GM23248 (cell line): ENCODE data around the gene GLI2. TPM values are rescaled to one million over a fixed set of nuclear protein-coding genes. Genes with fewer than 3 reads are reported as not detected.

ENCODE experiments used
- DNase-seq: peaks from one replicate; pipeline ENCODE4 v3.0.0-alpha.2; 2015
- H2AFZ ChIP-seq: fragments of 200-600 bp; sonication (generic); 2 replicates; pipeline ENCODE4 v1.6.1; 2016; ENCODE audit warnings: antibody characterized with exemption
- H3F3A ChIP-seq: fragments of 200-600 bp; sonication (generic); 2 replicates; pipeline ENCODE4 v1.6.1; 2016; ENCODE audit warnings: mild to moderate bottlenecking, antibody characterized with exemption, mixed run types; ENCODE audit not compliant: insufficient read depth
- H3K27ac ChIP-seq: fragments of 200-600 bp; sonication (generic); 2 replicates; pipeline ENCODE4 v1.5.1; 2016; ENCODE audit warnings: mild to moderate bottlenecking
- H3K27me3 ChIP-seq: fragments of 200-600 bp; sonication (generic); replicated peaks from 2 replicates; pipeline ENCODE4 v1.6.1; 2016; ENCODE audit warnings: mild to moderate bottlenecking; ENCODE audit not compliant: insufficient read depth
- H3K36me3 ChIP-seq: fragments of 200-600 bp; sonication (generic); 2 replicates; pipeline ENCODE4 v1.6.1; 2016; ENCODE audit warnings: low read depth, mild to moderate bottlenecking
- H3K4me1 ChIP-seq: fragments of 200-600 bp; sonication (generic); 2 replicates; pipeline ENCODE4 v1.6.1; 2016; ENCODE audit warnings: mild to moderate bottlenecking; ENCODE audit not compliant: insufficient read depth
- H3K4me2 ChIP-seq: fragments of 200-600 bp; sonication (generic); one replicate; pipeline ENCODE4 v1.6.1; 2016; ENCODE audit warnings: mild to moderate bottlenecking; ENCODE audit not compliant: unreplicated experiment
- H3K4me3 ChIP-seq: fragments of 200-600 bp; sonication (generic); 2 replicates; pipeline ENCODE4 v1.5.1; 2016; ENCODE audit warnings: mild to moderate bottlenecking
- H3K79me2 ChIP-seq: fragments of 200-600 bp; sonication (generic); 2 replicates; pipeline ENCODE4 v1.6.1; 2016; ENCODE audit warnings: mild to moderate bottlenecking; ENCODE audit not compliant: insufficient read depth
- H3K9ac ChIP-seq: fragments of 200-600 bp; sonication (generic); 2 replicates; pipeline ENCODE4 v1.6.1; 2016; ENCODE audit warnings: mild to moderate bottlenecking
- H3K9me2 ChIP-seq: fragments of 200-600 bp; sonication (generic); 2 replicates; pipeline ENCODE4 v1.6.1; 2016; ENCODE audit warnings: mixed run types, mild to moderate bottlenecking, moderate library complexity; ENCODE audit not compliant: insufficient read depth
- H3K9me3 ChIP-seq: fragments of 200-600 bp; sonication (generic); one replicate; pipeline ENCODE4 v1.6.1; 2017; ENCODE audit warnings: low read depth
- H4K20me1 ChIP-seq: fragments of 200-600 bp; sonication (generic); 2 replicates; pipeline ENCODE4 v1.6.0; 2016; ENCODE audit not compliant: insufficient read depth
- EZH2 ChIP-seq: fragments of 200-600 bp; sonication (generic); IDR thresholded peaks from 2 replicates; pipeline ENCODE4 v1.6.1; 2018; ENCODE audit warnings: antibody characterized with exemption, mild to moderate bottlenecking; ENCODE audit not compliant: insufficient read depth, poor library complexity, severe bottlenecking
- EZH2phosphoT487 ChIP-seq: fragments of 200-600 bp; sonication (generic); IDR thresholded peaks from 2 replicates; pipeline ENCODE4 v1.6.1; 2018; ENCODE audit warnings: antibody characterized with exemption, moderate library complexity, mild to moderate bottlenecking, low read depth; ENCODE audit not compliant: insufficient read depth
- WGBS, 2 experiments: methylation state at CpG; one replicate each; pipeline ENCODE4 v1.1.6; 2015 to 2017; ENCODE audit warnings: low lambda C conversion rate in 2 of 2, low coverage in 1 of 2; ENCODE audit errors: missing lambda C conversion rate in 2 of 2; 5-methylcytosine and 5-hydroxymethylcytosine counted together
- in situ Hi-C: fragments of 300-500 bp; cut with MboI; formaldehyde crosslinking; loops from 2 replicates; pipeline ENCODE4 v1.15.0; 2020
- polyA plus RNA-seq: library from polyadenylated mRNA; unstranded; fragments of >200 nt; fragmentation: Nextera tagmentation; extraction: Ambion mirVana; gene quantifications from 2 replicates; pipeline ENCODE4 v1.2.1, GENCODE V29; 2016
- total RNA-seq: library from RNA; depleted of rRNA; stranded (reverse); fragments of >200 nt; shearing (Covaris generic); gene quantifications from 2 replicates; pipeline ENCODE4 v1.2.3, GENCODE V29; 2014

Gene GLI2
- total and polyA plus RNA-seq, 2 experiments from 2014 or later: 8.3 to 9.0 TPM

GRCh38 chr2:120716641-120717585 lies 18.8 kb upstream of the GLI2 start:
- H3K79me2 ChIP-seq: no peaks in the 10 kb centered on the region
- 78 to 84% methylated on average over 15 of the region's 15 CpGs for WGBS, 2 experiments

DNA sequence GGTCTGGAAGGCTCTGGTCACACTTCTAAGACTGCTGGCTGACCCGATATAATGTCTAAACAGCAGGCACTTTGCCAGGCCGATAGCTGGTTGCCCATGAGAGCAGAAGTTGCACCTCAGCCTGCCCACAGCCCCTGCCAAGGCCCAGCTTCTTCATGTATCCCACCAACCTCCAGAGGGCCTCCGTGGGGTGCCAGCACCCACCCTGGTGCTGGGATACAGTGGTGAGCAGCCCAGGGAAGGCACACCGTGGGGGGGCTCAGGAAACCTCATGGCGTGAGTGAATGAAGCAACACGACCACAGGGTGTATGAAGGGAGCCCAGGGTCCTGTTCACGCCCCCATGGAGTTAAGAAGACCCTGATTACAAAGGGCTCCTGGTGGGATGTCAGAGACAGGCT lies 16.2 kb upstream of the GLI2 start:
- no peaks in the 10 kb centered on the region for H3K36me3 ChIP-seq
- no peak overlapping the region for H3K4me3 ChIP-seq
- no peak overlapping the region for H3K9ac ChIP-seq
- H3K9me2 ChIP-seq: no peaks in the 10 kb centered on the region
- H3K27ac ChIP-seq: no peak overlapping the region
- no peak overlapping the region for H2AFZ ChIP-seq
- H3K4me2 ChIP-seq: no peak overlapping the region
- peaks cover 17% of the 10 kb centered on the region for H3F3A ChIP-seq
- WGBS, 2 experiments: 92 to 93% methylated on average over 6 to 7 of the region's 7 CpGs
- in situ Hi-C loops: no loop called here
- H3K4me1 ChIP-seq: peaks cover 16% of the 10 kb centered on the region
- H3K79me2 ChIP-seq: no peaks in the 10 kb centered on the region
- no peaks in the 10 kb centered on the region for H3K9me3 ChIP-seq
- DNase-seq: no peak
- TF ChIP-seq EZH2phosphoT487 (no peak), EZH2 (no peak)
- no peaks in the 10 kb centered on the region for H4K20me1 ChIP-seq
- H3K27me3 ChIP-seq: no peaks in the 10 kb centered on the region

More at GRCh38 chr2:120716641-120717585, 18.8 kb upstream of the GLI2 start:
- in situ Hi-C loops: no loop called here
- TF ChIP-seq EZH2 (no peak), EZH2phosphoT487 (no peak)
- peaks cover 10% of the 10 kb centered on the region for H3K4me1 ChIP-seq
- H3K9me2 ChIP-seq: no peaks in the 10 kb centered on the region
- no peak overlapping the region for H2AFZ ChIP-seq
- no peaks in the 10 kb centered on the region for H3K9me3 ChIP-seq
- H3K4me2 ChIP-seq: no peak overlapping the region
- H4K20me1 ChIP-seq: no peaks in the 10 kb centered on the region
- peaks cover 3% of the 10 kb centered on the region for H3F3A ChIP-seq
- H3K9ac ChIP-seq: no peak overlapping the region
- no peaks in the 10 kb centered on the region for H3K36me3 ChIP-seq
- H3K4me3 ChIP-seq: no peak overlapping the region
- no peaks in the 10 kb centered on the region for H3K27me3 ChIP-seq
- DNase-seq: no peak
- H3K27ac ChIP-seq: no peak overlapping the region

GRCh38 chr2:120720231-120720630 lies 15.4 kb upstream of the GLI2 start:
- WGBS, 2 experiments: 74 to 83% methylated on average over 7 of the region's 7 CpGs

DNA sequence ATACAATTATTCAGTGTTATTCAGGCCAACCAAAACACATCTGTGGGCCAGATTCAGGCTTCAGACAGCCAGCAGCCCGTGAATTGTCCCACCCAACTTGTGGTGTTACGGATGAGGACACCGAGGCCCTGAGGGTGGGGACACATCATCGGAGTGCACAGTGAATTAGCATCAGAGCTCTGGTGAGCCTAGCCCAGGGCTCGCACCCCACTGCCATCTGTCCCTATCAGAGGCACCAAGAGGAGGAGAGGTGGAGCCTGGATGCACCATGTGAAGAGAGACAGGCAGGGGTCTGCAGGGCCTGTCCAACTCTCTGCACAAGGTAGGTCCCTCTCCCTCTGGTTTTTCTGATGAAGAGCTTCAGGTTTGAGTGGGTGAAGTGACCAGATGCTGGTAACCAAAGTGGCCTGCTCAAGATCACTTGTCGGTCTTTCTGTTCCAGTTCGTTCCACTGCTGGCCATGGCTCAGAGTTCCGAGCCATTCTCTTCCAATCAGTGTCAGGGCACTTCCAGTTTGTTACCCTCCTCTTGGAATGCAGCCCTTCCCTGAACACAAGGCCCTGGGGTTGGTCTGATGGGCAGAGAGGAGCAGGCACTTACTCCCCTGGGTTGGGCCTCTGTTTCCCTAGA lies 14.8 kb upstream of the GLI2 start:
- WGBS, 2 experiments: 74 to 75% methylated on average over 8 of the region's 8 CpGs
- no peaks in the 10 kb centered on the region for H3K9me2 ChIP-seq
- peaks cover 17% of the 10 kb centered on the region for H3F3A ChIP-seq
- no peak overlapping the region for H3K4me2 ChIP-seq
- no peaks in the 10 kb centered on the region for H3K36me3 ChIP-seq
- no peaks in the 10 kb centered on the region for H4K20me1 ChIP-seq
- H3K9me3 ChIP-seq: no peaks in the 10 kb centered on the region
- no peak for DNase-seq
- peaks cover 16% of the 10 kb centered on the region for H3K4me1 ChIP-seq
- H3K9ac ChIP-seq: no peak overlapping the region
- in situ Hi-C loops: no loop called here
- no peak overlapping the region for H3K27ac ChIP-seq
- H3K79me2 ChIP-seq: no peaks in the 10 kb centered on the region
- H3K4me3 ChIP-seq: no peak overlapping the region
- H3K27me3 ChIP-seq: no peaks in the 10 kb centered on the region
- no peak for TF ChIP-seq EZH2
- no peak for TF ChIP-seq EZH2phosphoT487
- no peak overlapping the region for H2AFZ ChIP-seq

More at GRCh38 chr2:120720231-120720630, 15.4 kb upstream of the GLI2 start:
- Histone ChIP-seq H3K36me3 (no peaks in the 10 kb centered on the region), H3K9ac (no peak overlapping the region), H2AFZ (no peak overlapping the region), H3K4me3 (no peak overlapping the region), H4K20me1 (no peaks in the 10 kb centered on the region), H3F3A (peaks cover 17% of the 10 kb centered on the region), H3K4me2 (no peak overlapping the region), H3K27ac (no peak overlapping the region), H3K9me2 (no peaks in the 10 kb centered on the region), H3K27me3 (no peaks in the 10 kb centered on the region), H3K9me3 (no peaks in the 10 kb centered on the region), H3K79me2 (no peaks in the 10 kb centered on the region), H3K4me1 (peaks cover 16% of the 10 kb centered on the region)
- TF ChIP-seq EZH2phosphoT487 (no peak), EZH2 (no peak)
- in situ Hi-C loops: no loop called here
- DNase-seq: no peak
